Astrocyte (in vitro differentiated cells and primary cell): Measurements from ENCODE around the gene COMMD7. TPM values are rescaled to one million over a fixed set of nuclear protein-coding genes. Genes with fewer than 3 reads are reported as not detected.

Experiments
- DNase-seq: peaks from one replicate; pipeline ENCODE4 v3.0.0-alpha.2; 2010; ENCODE audit warnings: low read depth
- FAIRE-seq: peaks from 2 replicates; lab custom pipeline; 2011; peaks lifted over from hg19 to GRCh38; lab: Jason Lieb, UNC
- H2AFZ ChIP-seq: 2 replicates; pipeline ENCODE4 v1.6.0; 2012; ENCODE audit warnings: low read depth, low read length, inconsistent platforms
- H3K27ac ChIP-seq: 2 replicates; pipeline ENCODE4 v1.5.1; 2011; ENCODE audit warnings: low read depth, low read length, inconsistent platforms
- H3K27me3 ChIP-seq: 2 replicates; pipeline ENCODE4 v1.6.0; 2011; ENCODE audit warnings: low read length, inconsistent platforms; ENCODE audit not compliant: insufficient read depth
- H3K36me3 ChIP-seq: 2 replicates; pipeline ENCODE4 v1.5.1; 2011; ENCODE audit warnings: low read length, inconsistent platforms; ENCODE audit not compliant: insufficient read depth
- H3K4me1 ChIP-seq: 2 replicates; pipeline ENCODE4 v1.5.1; 2011; ENCODE audit warnings: low read length, inconsistent platforms; ENCODE audit not compliant: insufficient read depth
- H3K4me2 ChIP-seq: 2 replicates; pipeline ENCODE4 v1.6.0; 2012; ENCODE audit warnings: low read length, inconsistent platforms
- H3K4me3 ChIP-seq: 2 replicates; pipeline ENCODE4 v1.5.1; 2011; ENCODE audit warnings: low read depth, mild to moderate bottlenecking, low read length, inconsistent platforms; ENCODE audit not compliant: insufficient read depth
- H3K79me2 ChIP-seq: 2 replicates; pipeline ENCODE4 v1.6.0; 2012; ENCODE audit warnings: mild to moderate bottlenecking, low read length, inconsistent platforms; ENCODE audit not compliant: insufficient read depth
- H3K9ac ChIP-seq: 2 replicates; pipeline ENCODE4 v1.6.0; 2012; ENCODE audit warnings: mild to moderate bottlenecking, low read length, inconsistent platforms
- H3K9me3 ChIP-seq: 2 replicates; pipeline ENCODE4 v1.5.1; 2012; ENCODE audit warnings: low read depth, mild to moderate bottlenecking, low read length, inconsistent platforms; ENCODE audit not compliant: insufficient read depth
- H4K20me1 ChIP-seq: 2 replicates; pipeline ENCODE4 v1.6.0; 2012; ENCODE audit warnings: low read length, inconsistent platforms; ENCODE audit not compliant: insufficient read depth
- H3K27ac Mint-ChIP-seq: one replicate; pipeline ENCODE4 v1.8.0; 2021; ENCODE audit warnings: mild to moderate bottlenecking, mixed read lengths; ENCODE audit not compliant: unreplicated experiment
- H3K27me3 Mint-ChIP-seq: one replicate; pipeline ENCODE4 v1.8.0; 2021; ENCODE audit warnings: low read depth, mixed read lengths; ENCODE audit not compliant: unreplicated experiment
- H3K36me3 Mint-ChIP-seq: one replicate; pipeline ENCODE4 v1.8.0; 2021; ENCODE audit warnings: low read depth, mixed read lengths; ENCODE audit not compliant: unreplicated experiment
- H3K4me1 Mint-ChIP-seq: one replicate; pipeline ENCODE4 v1.8.0; 2021; ENCODE audit warnings: low read depth, mixed read lengths; ENCODE audit not compliant: unreplicated experiment
- H3K4me3 Mint-ChIP-seq: one replicate; pipeline ENCODE4 v1.8.0; 2021; ENCODE audit warnings: mild to moderate bottlenecking, moderate library complexity, mixed read lengths; ENCODE audit not compliant: unreplicated experiment
- H3K9me3 Mint-ChIP-seq: one replicate; pipeline ENCODE4 v1.8.0; 2021; ENCODE audit warnings: mild to moderate bottlenecking, mixed read lengths; ENCODE audit not compliant: unreplicated experiment
- EZH2 ChIP-seq: IDR thresholded peaks from 2 replicates; pipeline ENCODE4 v1.6.1; 2012; ENCODE audit warnings: mild to moderate bottlenecking, low read length, inconsistent platforms; ENCODE audit not compliant: insufficient read depth
- total RNA-seq: library from RNA; stranded (reverse); gene quantifications from 2 replicates; pipeline ENCODE4 v1.2.1, GENCODE V29; 2021
- TF ChIP-seq, protein P1 (sequence below): IDR thresholded peaks from 2 replicates; pipeline ENCODE4 v1.5.1; 2011; ENCODE audit warnings: low read depth, mild to moderate bottlenecking, inconsistent platforms, low read length, moderate library complexity; ENCODE audit not compliant: insufficient read depth

COMMD7 gene
- total RNA-seq, 1 donor from 2014 or later: 38.9 TPM

DNA sequence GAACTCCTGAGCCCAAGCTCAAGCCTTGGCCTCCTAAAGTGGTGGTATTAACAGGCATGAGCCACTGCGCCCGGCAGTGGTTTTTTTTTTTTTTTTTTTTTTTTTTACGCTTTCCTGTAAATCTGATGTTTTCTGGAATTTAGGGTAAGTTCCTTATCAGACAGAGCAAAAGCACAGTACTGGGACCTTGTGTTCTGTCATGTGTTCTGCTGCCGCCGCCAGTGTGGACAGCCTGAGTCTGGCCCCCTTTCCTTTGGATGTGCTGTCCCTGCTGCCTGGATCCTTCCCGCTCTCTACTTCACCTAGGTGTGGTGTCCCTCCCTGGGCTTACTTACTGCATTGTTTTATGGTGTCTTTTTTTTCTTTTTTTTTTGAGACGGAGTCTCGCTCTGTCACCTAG is 30.6 kb upstream of the COMMD7 start:
- Histone ChIP-seq H3K9me3 (no peaks in the 10 kb centered on the region), H3K36me3 (no peaks in the 10 kb centered on the region), H3K9ac (no peak overlapping the region), H2AFZ (no peak overlapping the region), H3K4me3 (no peak overlapping the region), H3K4me1 (no peaks in the 10 kb centered on the region), H4K20me1 (peaks cover 20% of the 10 kb centered on the region), H3K4me2 (no peak overlapping the region), H3K79me2 (peaks cover 29% of the 10 kb centered on the region), H3K27me3 (no peaks in the 10 kb centered on the region), H3K27ac (no peak overlapping the region)
- Mint-ChIP-seq H3K27me3 (no peaks in the 10 kb centered on the region), H3K36me3 (peaks cover 2% of the 10 kb centered on the region), H3K9me3 (no peaks in the 10 kb centered on the region), H3K4me3 (no peak overlapping the region), H3K4me1 (peaks cover 25% of the 10 kb centered on the region), H3K27ac (no peak overlapping the region)
- no peak for FAIRE-seq
- no peak for TF ChIP-seq EZH2
- TF ChIP-seq, protein P1, sequence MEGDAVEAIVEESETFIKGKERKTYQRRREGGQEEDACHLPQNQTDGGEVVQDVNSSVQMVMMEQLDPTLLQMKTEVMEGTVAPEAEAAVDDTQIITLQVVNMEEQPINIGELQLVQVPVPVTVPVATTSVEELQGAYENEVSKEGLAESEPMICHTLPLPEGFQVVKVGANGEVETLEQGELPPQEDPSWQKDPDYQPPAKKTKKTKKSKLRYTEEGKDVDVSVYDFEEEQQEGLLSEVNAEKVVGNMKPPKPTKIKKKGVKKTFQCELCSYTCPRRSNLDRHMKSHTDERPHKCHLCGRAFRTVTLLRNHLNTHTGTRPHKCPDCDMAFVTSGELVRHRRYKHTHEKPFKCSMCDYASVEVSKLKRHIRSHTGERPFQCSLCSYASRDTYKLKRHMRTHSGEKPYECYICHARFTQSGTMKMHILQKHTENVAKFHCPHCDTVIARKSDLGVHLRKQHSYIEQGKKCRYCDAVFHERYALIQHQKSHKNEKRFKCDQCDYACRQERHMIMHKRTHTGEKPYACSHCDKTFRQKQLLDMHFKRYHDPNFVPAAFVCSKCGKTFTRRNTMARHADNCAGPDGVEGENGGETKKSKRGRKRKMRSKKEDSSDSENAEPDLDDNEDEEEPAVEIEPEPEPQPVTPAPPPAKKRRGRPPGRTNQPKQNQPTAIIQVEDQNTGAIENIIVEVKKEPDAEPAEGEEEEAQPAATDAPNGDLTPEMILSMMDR: no peak
- no peak for DNase-seq

DNA sequence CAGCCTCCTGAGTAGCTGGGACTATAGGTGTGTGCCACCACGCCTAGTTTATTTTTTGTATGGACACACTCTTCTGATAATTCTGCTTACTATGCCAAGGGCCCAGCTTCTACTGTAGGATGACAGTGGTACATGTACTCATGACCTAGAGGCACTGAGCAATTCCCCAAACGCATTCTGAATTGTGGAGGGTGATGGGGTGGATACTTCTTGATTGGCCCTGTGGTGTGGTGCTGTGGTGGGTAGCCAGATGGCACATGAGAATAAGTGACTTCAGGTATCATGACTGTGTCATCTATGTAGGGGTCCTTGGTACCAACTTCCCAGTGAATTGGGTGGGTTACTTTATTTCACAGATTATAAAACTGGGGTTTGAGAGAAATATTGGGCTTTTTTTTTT is 30.0 kb upstream of the COMMD7 start:
- no peak for FAIRE-seq
- TF ChIP-seq, protein P1: no peak
- no peak for TF ChIP-seq EZH2
- peaks cover 29% of the 10 kb centered on the region for H3K79me2 ChIP-seq
- peaks cover 16% of the 10 kb centered on the region for H4K20me1 ChIP-seq
- no peak overlapping the region for H2AFZ ChIP-seq
- no peak for DNase-seq
- no peaks in the 10 kb centered on the region for H3K27me3 ChIP-seq
- H3K27ac ChIP-seq: no peak overlapping the region
- no peaks in the 10 kb centered on the region for H3K27me3 Mint-ChIP-seq
- no peak overlapping the region for H3K27ac Mint-ChIP-seq
- H3K36me3 Mint-ChIP-seq: peaks cover 2% of the 10 kb centered on the region
- peaks cover 25% of the 10 kb centered on the region for H3K4me1 Mint-ChIP-seq
- no peaks in the 10 kb centered on the region for H3K36me3 ChIP-seq
- H3K4me1 ChIP-seq: no peaks in the 10 kb centered on the region
- H3K4me3 Mint-ChIP-seq: no peak overlapping the region
- no peaks in the 10 kb centered on the region for H3K9me3 Mint-ChIP-seq
- H3K4me2 ChIP-seq: no peak overlapping the region
- no peaks in the 10 kb centered on the region for H3K9me3 ChIP-seq
- no peak overlapping the region for H3K4me3 ChIP-seq
- no peak overlapping the region for H3K9ac ChIP-seq

DNA sequence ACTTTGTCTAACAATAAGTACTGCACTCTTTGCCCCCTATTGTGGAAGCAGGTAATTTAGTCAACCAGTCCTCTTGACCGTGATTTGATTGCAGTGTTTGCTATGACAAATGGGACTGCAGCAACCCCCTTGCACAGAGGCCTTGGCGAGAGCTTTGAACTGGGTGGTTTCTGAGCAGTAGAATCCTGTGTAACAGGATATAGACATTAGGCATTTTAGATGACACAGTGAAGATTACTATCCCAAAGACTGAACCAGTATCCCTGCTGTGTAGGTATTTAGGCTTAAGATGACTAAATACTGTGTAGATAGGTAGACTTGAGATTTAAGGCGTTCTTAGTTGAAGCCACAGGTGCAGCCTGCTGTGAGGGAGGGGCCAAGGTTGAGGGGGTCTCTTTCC is 28.8 kb upstream of the COMMD7 start:
- H4K20me1 ChIP-seq: peaks cover 12% of the 10 kb centered on the region
- Mint-ChIP-seq H3K4me3 (no peak overlapping the region), H3K4me1 (peaks cover 20% of the 10 kb centered on the region), H3K27ac (no peak overlapping the region), H3K36me3 (no peaks in the 10 kb centered on the region), H3K9me3 (no peaks in the 10 kb centered on the region), H3K27me3 (no peaks in the 10 kb centered on the region)
- no peak for FAIRE-seq
- H3K4me1 ChIP-seq: no peaks in the 10 kb centered on the region
- TF ChIP-seq EZH2: no peak
- TF ChIP-seq, protein P1: no peak
- H3K79me2 ChIP-seq: peaks cover 29% of the 10 kb centered on the region
- H3K9ac ChIP-seq: no peak overlapping the region
- no peak overlapping the region for H3K4me2 ChIP-seq
- no peak overlapping the region for H3K4me3 ChIP-seq
- DNase-seq: no peak
- no peak overlapping the region for H2AFZ ChIP-seq
- no peak overlapping the region for H3K27ac ChIP-seq
- H3K27me3 ChIP-seq: no peaks in the 10 kb centered on the region
- no peaks in the 10 kb centered on the region for H3K9me3 ChIP-seq
- H3K36me3 ChIP-seq: no peaks in the 10 kb centered on the region
